K562 (cell line): Measurements from ENCODE around the gene MYLIP. TPM values are rescaled to one million over a fixed set of nuclear protein-coding genes. Genes with fewer than 3 reads are reported as not detected.

Experiments used
- BHLHE40 ChIP-seq: IDR thresholded peaks from 2 replicates; pipeline ENCODE4 v1.6.1; 2011; ENCODE audit warnings: low read length, improper control_type of control experiment
- CHCHD3 ChIP-seq: fragments of 250-450 bp; sonication (Bioruptor Pico); IDR thresholded peaks from 2 replicates; pipeline ENCODE4 v2.1.2; 2022; ENCODE audit warnings: mild to moderate bottlenecking
- CTCF ChIP-seq, 3 experiments: IDR thresholded peaks in 2 of 3; conservative IDR thresholded peaks in 1 of 3; 2 replicates each; pipeline ENCODE4 v1.5.1; 2011 to 2012; ENCODE audit warnings: low read length in 3 of 3, mild to moderate bottlenecking in 3 of 3, control low read depth in 2 of 3, improper control_type of control experiment in 1 of 3, inconsistent platforms in 1 of 3, low read depth in 1 of 3, mixed read lengths in 1 of 3, moderate library complexity in 1 of 3; ENCODE audit not compliant: insufficient read depth in 2 of 3
- DNMT1 ChIP-seq: fragments of 450-650 bp; IDR thresholded peaks from 2 replicates; pipeline ENCODE4 v1.6.1; 2016; ENCODE audit warnings: antibody characterized with exemption, mild to moderate bottlenecking
- E4F1 ChIP-seq: fragments of 250-450 bp; sonication (Bioruptor Pico); IDR thresholded peaks from 2 replicates; pipeline ENCODE4 v1.5.0; 2021; ENCODE audit warnings: mild to moderate bottlenecking, borderline replicate concordance
- FOXP1 ChIP-seq: sonication (generic); formaldehyde crosslinking; IDR thresholded peaks from 2 replicates; pipeline ENCODE4 v1.8.0; 2022; ENCODE audit warnings: mild to moderate bottlenecking, missing genetic modification reagents
- HDGF ChIP-seq: fragments of 450-650 bp; IDR thresholded peaks from 2 replicates; pipeline ENCODE4 v1.6.1; 2016
- HMG20A ChIP-seq: fragments of 450-650 bp; formaldehyde crosslinking; conservative IDR thresholded peaks from 2 replicates; pipeline ENCODE4 v1.4.0; 2020; ENCODE audit warnings: mild to moderate bottlenecking, mixed read lengths
- HMGN3 ChIP-seq: IDR thresholded peaks from 2 replicates; pipeline ENCODE4 v1.6.1; 2011; ENCODE audit warnings: borderline replicate concordance, low read depth, mild to moderate bottlenecking, mixed read lengths, low read length; ENCODE audit not compliant: insufficient read length; ENCODE audit errors: extremely low read depth
- MYBL2 ChIP-seq, 2 experiments: fragments of 450-650 bp in 1 of 2; sonication (generic) in 1 of 2; formaldehyde crosslinking in 1 of 2; IDR thresholded peaks; 2 replicates each; pipeline versions ENCODE4 v1.6.1 to v1.8.1; 2017 to 2022; ENCODE audit warnings: borderline replicate concordance in 1 of 2, inconsistent platforms in 1 of 2, low read depth in 1 of 2, mild to moderate bottlenecking in 1 of 2, missing genetic modification reagents in 1 of 2, moderate library complexity in 1 of 2
- SMARCC2 ChIP-seq: fragments of 450-650 bp; IDR thresholded peaks from 2 replicates; pipeline ENCODE4 v1.6.1; 2017; ENCODE audit warnings: antibody characterized with exemption, moderate library complexity, mild to moderate bottlenecking, low read depth
- TAF1 ChIP-seq: IDR thresholded peaks from 2 replicates; pipeline ENCODE4 v1.6.1; 2011; ENCODE audit warnings: mild to moderate bottlenecking, low read length, moderate library complexity; ENCODE audit not compliant: insufficient read depth, control insufficient read depth, severe bottlenecking; ENCODE audit errors: extremely low read depth
- TAF15 ChIP-seq: fragments of 200-400 bp; formaldehyde crosslinking; IDR thresholded peaks from 2 replicates; pipeline ENCODE4 v1.6.1; 2017; ENCODE audit warnings: mild to moderate bottlenecking, low read depth, low read length, moderate library complexity
- ZBTB1 ChIP-seq: sonication (generic); formaldehyde crosslinking; IDR thresholded peaks from 2 replicates; pipeline ENCODE4 v1.8.1; 2023; ENCODE audit warnings: missing genetic modification reagents, low read depth, mild to moderate bottlenecking, borderline replicate concordance
- ZNF639 ChIP-seq, 2 experiments: fragments of 200-800 bp in 1 of 2; sonication (Bioruptor generic) in 1 of 2; sonication (generic) in 1 of 2; formaldehyde crosslinking in 1 of 2; IDR thresholded peaks in 1 of 2; conservative IDR thresholded peaks in 1 of 2; 2 replicates each; pipeline versions ENCODE4 v1.5.0 to v1.6.1; 2016 to 2020; ENCODE audit warnings: missing compliant biosample characterization in 1 of 2, missing genetic modification characterization in 1 of 2, missing genetic modification reagents in 1 of 2
- polyA plus RNA-seq, 8 experiments: library from polyadenylated mRNA; depleted of rRNA in 4 of 8; stranded (reverse) in 5 of 8; unstranded in 3 of 8; fragments of >200 nt; fragmentation: Nextera tagmentation in 2 of 8; fragmentation: Illumina TruSeq in 1 of 8; extraction: Ambion mirVana in 2 of 8; extraction: Trizol in 1 of 8; gene quantifications; 2 replicates each; pipeline versions ENCODE4 v1.2.1 to v1.2.3, GENCODE V29; 2011 to 2014; ENCODE audit warnings: inconsistent platforms in 1 of 8, missing spikeins in 1 of 8
- total RNA-seq, 7 experiments: library from RNA; depleted of rRNA in 6 of 7; stranded (reverse); fragments of >200 nt in 6 of 7; fragmentation: Illumina TruSeq in 2 of 7; extraction: Trizol in 2 of 7; gene quantifications; 2 replicates each; pipeline versions ENCODE4 v1.2.1 to v1.2.3, GENCODE V29; 2011 to 2021; ENCODE audit warnings: low replicate concordance in 1 of 7
- TF ChIP-seq, protein P1 (sequence below): IDR thresholded peaks from 2 replicates; pipeline ENCODE4 v1.6.1; 2011; ENCODE audit not compliant: insufficient read length; ENCODE audit errors: extremely low read depth
- TF ChIP-seq, protein P2 (sequence below): fragments of 250-450 bp; sonication (Bioruptor Pico); IDR thresholded peaks from 2 replicates; pipeline ENCODE4 v1.5.0; 2021
- TF ChIP-seq, protein P3 (sequence below): fragments of 450-650 bp; formaldehyde crosslinking; IDR thresholded peaks from 2 replicates; pipeline ENCODE4 v1.4.0; 2020; ENCODE audit warnings: mild to moderate bottlenecking, moderate library complexity

Gene MYLIP
- total and polyA plus RNA-seq, 9 of the 15 experiments (the other 6 are each of a cell fraction or from before 2014, with no cell fraction given): 10.8 to 43.5 (median 31.5) TPM

DNA sequence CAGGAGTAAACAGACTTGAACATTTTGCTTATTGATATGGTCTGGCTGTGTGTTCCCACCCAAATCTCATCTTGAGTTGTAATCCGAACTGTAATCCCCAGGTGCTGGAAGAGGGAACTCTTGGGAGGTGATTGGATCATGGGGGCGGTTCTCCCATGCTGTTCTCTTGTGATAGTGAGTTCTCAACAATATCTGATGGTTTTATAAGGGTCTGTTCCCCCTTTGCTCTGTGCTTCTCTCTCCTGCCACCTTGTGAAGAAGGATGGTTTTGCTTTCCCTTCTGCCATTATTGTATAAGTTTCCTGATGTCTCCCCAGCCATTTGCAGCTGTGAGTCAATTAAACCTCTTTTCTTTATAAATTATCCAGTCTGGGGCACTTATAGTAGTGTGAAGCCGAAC lies 40.0 kb downstream of the MYLIP start (continued):
- TF ChIP-seq CTCF (IDR thresholded peaks at IDR 0.05 in 2 of 3, conservative IDR thresholded peaks at IDR 0.05 in 1 of 3; ENCODE audit: insufficient read depth in 2 of 3, low read depth in 1 of 3, low read length in 3 of 3): peak; percentile 76 to 86 (median 78)
- TF ChIP-seq ZBTB1: no peak
- no peak for TF ChIP-seq TAF15
- TF ChIP-seq MYBL2 (IDR thresholded peaks at IDR 0.05; ENCODE audit: low read depth): no peak
- no peak for TF ChIP-seq MYBL2 (CRISPR knock-in tag; IDR thresholded peaks at IDR 0.05; ENCODE audit: borderline replicate concordance)
- no peak for TF ChIP-seq BHLHE40
- TF ChIP-seq, protein P1, sequence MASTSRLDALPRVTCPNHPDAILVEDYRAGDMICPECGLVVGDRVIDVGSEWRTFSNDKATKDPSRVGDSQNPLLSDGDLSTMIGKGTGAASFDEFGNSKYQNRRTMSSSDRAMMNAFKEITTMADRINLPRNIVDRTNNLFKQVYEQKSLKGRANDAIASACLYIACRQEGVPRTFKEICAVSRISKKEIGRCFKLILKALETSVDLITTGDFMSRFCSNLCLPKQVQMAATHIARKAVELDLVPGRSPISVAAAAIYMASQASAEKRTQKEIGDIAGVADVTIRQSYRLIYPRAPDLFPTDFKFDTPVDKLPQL: no peak
- no peak for TF ChIP-seq DNMT1
- TF ChIP-seq FOXP1 (CRISPR knock-in tag): no peak
- 0 out of 4 replicates have a peak, but pooled peaks of 1 of the 2 experiments have one; percentile 23 for TF ChIP-seq ZNF639 (CRISPR knock-in tag; conservative IDR thresholded peaks at IDR 0.05 in 1 of 2, IDR thresholded peaks at IDR 0.05 in 1 of 2)
- no peak for TF ChIP-seq E4F1 (CRISPR knock-in tag)
- TF ChIP-seq, protein P2, sequence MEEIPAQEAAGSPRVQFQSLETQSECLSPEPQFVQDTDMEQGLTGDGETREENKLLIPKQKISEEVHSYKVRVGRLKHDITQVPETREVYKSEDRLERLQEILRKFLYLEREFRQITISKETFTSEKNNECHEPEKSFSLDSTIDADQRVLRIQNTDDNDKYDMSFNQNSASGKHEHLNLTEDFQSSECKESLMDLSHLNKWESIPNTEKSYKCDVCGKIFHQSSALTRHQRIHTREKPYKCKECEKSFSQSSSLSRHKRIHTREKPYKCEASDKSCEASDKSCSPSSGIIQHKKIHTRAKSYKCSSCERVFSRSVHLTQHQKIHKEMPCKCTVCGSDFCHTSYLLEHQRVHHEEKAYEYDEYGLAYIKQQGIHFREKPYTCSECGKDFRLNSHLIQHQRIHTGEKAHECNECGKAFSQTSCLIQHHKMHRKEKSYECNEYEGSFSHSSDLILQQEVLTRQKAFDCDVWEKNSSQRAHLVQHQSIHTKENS (CRISPR knock-in tag): no peak
- peak; percentile 45; the same call in 1 of the 2 replicates for TF ChIP-seq SMARCC2
- TF ChIP-seq TAF1: no peak
- no peak for TF ChIP-seq HMG20A (CRISPR knock-in tag)
- TF ChIP-seq, protein P3, sequence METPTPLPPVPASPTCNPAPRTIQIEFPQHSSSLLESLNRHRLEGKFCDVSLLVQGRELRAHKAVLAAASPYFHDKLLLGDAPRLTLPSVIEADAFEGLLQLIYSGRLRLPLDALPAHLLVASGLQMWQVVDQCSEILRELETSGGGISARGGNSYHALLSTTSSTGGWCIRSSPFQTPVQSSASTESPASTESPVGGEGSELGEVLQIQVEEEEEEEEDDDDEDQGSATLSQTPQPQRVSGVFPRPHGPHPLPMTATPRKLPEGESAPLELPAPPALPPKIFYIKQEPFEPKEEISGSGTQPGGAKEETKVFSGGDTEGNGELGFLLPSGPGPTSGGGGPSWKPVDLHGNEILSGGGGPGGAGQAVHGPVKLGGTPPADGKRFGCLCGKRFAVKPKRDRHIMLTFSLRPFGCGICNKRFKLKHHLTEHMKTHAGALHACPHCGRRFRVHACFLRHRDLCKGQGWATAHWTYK (CRISPR knock-in tag): no peak
- no peak for TF ChIP-seq HDGF
- TF ChIP-seq HMGN3: no peak
- TF ChIP-seq CHCHD3: no peak
